Measurements from ENCODE around the gene RPS6KA6. TPM values are rescaled to one million over a fixed set of nuclear protein-coding genes. Genes with fewer than 3 reads are reported as not detected.
"Not testable (repeated sequence)": the region's sequence is repeated elsewhere in the genome, so short reads cannot be mapped to it uniquely, and the experiment has no call there.

Gene RPS6KA6
- total RNA-seq, 2 experiments from 2014 or later, result not detected

GRCh38 chrX:84156821-84157220, 31.2 kb downstream of the RPS6KA6 start:
- Mint-ChIP-seq H3K9me3 (ENCODE audit: insufficient read depth) (no peaks in the 10 kb centered on the region), H3K36me3 (ENCODE audit: low read depth) (no peaks in the 10 kb centered on the region), H3K4me1 (ENCODE audit: low read depth) (no peaks in the 10 kb centered on the region), H3K27ac (no peak overlapping the region), H3K27me3 (ENCODE audit: low read depth) (no peaks in the 10 kb centered on the region), H3K4me3 (no peak overlapping the region)
- no peak for ATAC-seq
- CTCF ChIA-PET, result no interaction called here
- DNase-seq, result no peak
- POLR2A ChIA-PET, result no interaction called here

GRCh38 chrX:84155938-84156337, 32.1 kb downstream of the RPS6KA6 start:
- H3K36me3 Mint-ChIP-seq (ENCODE audit: low read depth), result no peaks in the 10 kb centered on the region
- POLR2A ChIA-PET, result no interaction called here
- no peak for ATAC-seq
- H3K4me3 Mint-ChIP-seq, result no peak overlapping the region
- H3K4me1 Mint-ChIP-seq (ENCODE audit: low read depth), result no peaks in the 10 kb centered on the region
- DNase-seq, result no peak
- CTCF ChIA-PET, result no interaction called here
- no peaks in the 10 kb centered on the region for H3K9me3 Mint-ChIP-seq (ENCODE audit: insufficient read depth)
- H3K27me3 Mint-ChIP-seq (ENCODE audit: low read depth), result no peaks in the 10 kb centered on the region
- H3K27ac Mint-ChIP-seq, result no peak overlapping the region

- Mint-ChIP-seq H3K36me3 (ENCODE audit: low read depth) (no peaks in the 10 kb centered on the region), H3K9me3 (ENCODE audit: insufficient read depth) (no peaks in the 10 kb centered on the region), H3K27ac (no peak overlapping the region), H3K4me3 (no peak overlapping the region), H3K4me1 (ENCODE audit: low read depth) (no peaks in the 10 kb centered on the region), H3K27me3 (ENCODE audit: low read depth) (no peaks in the 10 kb centered on the region)
- ATAC-seq, result no peak
- ChIA-PET CTCF (no interaction called here), POLR2A (no interaction called here)
- DNase-seq, result no peak
Measured at GRCh38 chrX:84153538-84153937, 34.5 kb downstream of the RPS6KA6 start.

- H3K27ac Mint-ChIP-seq, result no peak overlapping the region
- ATAC-seq (no peak), DNase-seq (no peak)
- H3K27me3 Mint-ChIP-seq (ENCODE audit: low read depth), result no peaks in the 10 kb centered on the region
- ChIA-PET CTCF (no interaction called here), POLR2A (no interaction called here)
- no peaks in the 10 kb centered on the region for H3K4me1 Mint-ChIP-seq (ENCODE audit: low read depth)
- H3K9me3 Mint-ChIP-seq (ENCODE audit: insufficient read depth), result no peaks in the 10 kb centered on the region
- H3K36me3 Mint-ChIP-seq (ENCODE audit: low read depth), result no peaks in the 10 kb centered on the region
- H3K4me3 Mint-ChIP-seq, result no peak overlapping the region
Measured at GRCh38 chrX:84144991-84145390, 43.0 kb downstream of the RPS6KA6 start.

- POLR2A ChIA-PET, result no interaction called here
- H3K27ac Mint-ChIP-seq, result no peak overlapping the region
- H3K27me3 Mint-ChIP-seq (ENCODE audit: low read depth), result no peaks in the 10 kb centered on the region
- no peaks in the 10 kb centered on the region for H3K4me1 Mint-ChIP-seq (ENCODE audit: low read depth)
- H3K9me3 Mint-ChIP-seq (ENCODE audit: insufficient read depth), result no peaks in the 10 kb centered on the region
- CTCF ChIA-PET, result no interaction called here
- H3K36me3 Mint-ChIP-seq (ENCODE audit: low read depth), result no peaks in the 10 kb centered on the region
- no peak for ATAC-seq
- H3K4me3 Mint-ChIP-seq, result no peak overlapping the region
- no peak for DNase-seq
Measured at GRCh38 chrX:84144281-84144680, 43.7 kb downstream of the RPS6KA6 start.

GRCh38 chrX:84133023-84133422, 55.0 kb downstream of the RPS6KA6 start:
- no peaks in the 10 kb centered on the region for H3K9me3 Mint-ChIP-seq (ENCODE audit: insufficient read depth)
- DNase-seq (no peak), ATAC-seq (no peak)
- H3K4me3 Mint-ChIP-seq, result no peak overlapping the region
- ChIA-PET POLR2A (no interaction called here), CTCF (no interaction called here)
- no peaks in the 10 kb centered on the region for H3K4me1 Mint-ChIP-seq (ENCODE audit: low read depth)
- no peaks in the 10 kb centered on the region for H3K36me3 Mint-ChIP-seq (ENCODE audit: low read depth)
- no peaks in the 10 kb centered on the region for H3K27me3 Mint-ChIP-seq (ENCODE audit: low read depth)
- no peak overlapping the region for H3K27ac Mint-ChIP-seq

GRCh38 chrX:84123585-84123984, 64.4 kb downstream of the RPS6KA6 start:
- no peaks in the 10 kb centered on the region for H3K9me3 Mint-ChIP-seq (ENCODE audit: insufficient read depth)
- DNase-seq (no peak), ATAC-seq (no peak)
- ChIA-PET POLR2A (no interaction called here), CTCF (no interaction called here)
- H3K4me3 Mint-ChIP-seq, result no peak overlapping the region
- H3K27ac Mint-ChIP-seq, result no peak overlapping the region
- H3K36me3 Mint-ChIP-seq (ENCODE audit: low read depth), result no peaks in the 10 kb centered on the region
- H3K27me3 Mint-ChIP-seq (ENCODE audit: low read depth), result no peaks in the 10 kb centered on the region
- H3K4me1 Mint-ChIP-seq (ENCODE audit: low read depth), result no peaks in the 10 kb centered on the region

GRCh38 chrX:84118769-84119168, 69.2 kb downstream of the RPS6KA6 start:
- ChIA-PET CTCF (no interaction called here), POLR2A (no interaction called here)
- no peaks in the 10 kb centered on the region for H3K4me1 Mint-ChIP-seq (ENCODE audit: low read depth)
- H3K27ac Mint-ChIP-seq, result no peak overlapping the region
- no peak overlapping the region for H3K4me3 Mint-ChIP-seq
- no peaks in the 10 kb centered on the region for H3K9me3 Mint-ChIP-seq (ENCODE audit: insufficient read depth)
- H3K36me3 Mint-ChIP-seq (ENCODE audit: low read depth), result no peaks in the 10 kb centered on the region
- no peaks in the 10 kb centered on the region for H3K27me3 Mint-ChIP-seq (ENCODE audit: low read depth)
- no peak for DNase-seq
- ATAC-seq, result no peak

DNA sequence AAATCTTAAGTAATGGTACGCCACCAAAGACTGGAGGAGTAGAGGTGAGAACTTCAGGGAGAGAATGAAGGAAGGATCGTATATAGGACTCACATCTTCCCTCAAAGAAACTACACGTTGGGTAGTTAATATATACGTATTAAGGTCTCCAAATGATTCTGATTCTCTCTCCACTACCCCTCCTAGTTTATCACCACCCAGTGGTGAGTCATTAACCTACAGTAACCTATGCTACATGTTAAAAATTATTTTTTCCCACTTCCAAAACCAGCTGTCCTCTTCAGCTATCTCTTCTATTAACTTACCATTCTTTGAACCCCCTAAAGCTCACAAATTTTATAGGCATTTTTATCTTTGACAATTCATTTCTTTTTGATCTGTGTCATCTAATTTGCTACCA, 69.7 kb downstream of the RPS6KA6 start:
- no peak for DNase-seq
- Mint-ChIP-seq H3K36me3 (ENCODE audit: low read depth) (no peaks in the 10 kb centered on the region), H3K4me1 (ENCODE audit: low read depth) (no peaks in the 10 kb centered on the region), H3K9me3 (ENCODE audit: insufficient read depth) (no peaks in the 10 kb centered on the region), H3K4me3 (no peak overlapping the region), H3K27me3 (ENCODE audit: low read depth) (no peaks in the 10 kb centered on the region), H3K27ac (no peak overlapping the region)
- ChIA-PET CTCF (no interaction called here), POLR2A (no interaction called here)
- ATAC-seq, result no peak

GRCh38 chrX:84108584-84108983, 79.4 kb downstream of the RPS6KA6 start:
- ChIA-PET POLR2A (no interaction called here), CTCF (no interaction called here)
- DNase-seq, result no peak
- peaks cover 3% of the 10 kb centered on the region for H3K9me3 Mint-ChIP-seq (ENCODE audit: insufficient read depth)
- H3K4me3 Mint-ChIP-seq, result no peak overlapping the region
- ATAC-seq, result no peak
- H3K36me3 Mint-ChIP-seq (ENCODE audit: low read depth), result no peaks in the 10 kb centered on the region
- H3K4me1 Mint-ChIP-seq (ENCODE audit: low read depth), result no peaks in the 10 kb centered on the region
- no peak overlapping the region for H3K27ac Mint-ChIP-seq
- no peaks in the 10 kb centered on the region for H3K27me3 Mint-ChIP-seq (ENCODE audit: low read depth)

DNA sequence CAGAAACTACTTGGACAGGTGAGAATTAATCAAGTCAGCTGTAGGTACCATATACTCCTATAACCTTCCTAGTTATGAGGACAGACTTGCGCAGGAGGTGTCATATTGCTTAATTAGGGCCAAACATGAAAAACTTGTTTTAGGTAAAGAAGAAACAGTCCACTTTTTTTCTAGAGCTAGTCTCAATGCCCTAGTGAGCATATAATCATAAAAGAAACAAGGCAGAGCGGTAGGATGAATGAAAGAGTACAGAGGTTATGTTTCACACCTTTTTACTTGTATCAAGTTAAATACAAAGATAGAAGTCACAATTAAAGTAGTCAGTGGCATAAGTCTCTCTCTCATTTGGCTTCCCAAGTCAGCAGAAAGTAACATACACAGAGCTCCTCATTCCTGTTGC, 88.9 kb downstream of the RPS6KA6 start:
- ChIA-PET CTCF (no interaction called here), POLR2A (no interaction called here)
- ATAC-seq (no peak), DNase-seq (no peak)
- H3K27ac Mint-ChIP-seq, result no peak overlapping the region
- no peak overlapping the region for H3K4me3 Mint-ChIP-seq
- no peaks in the 10 kb centered on the region for H3K36me3 Mint-ChIP-seq (ENCODE audit: low read depth)
- H3K9me3 Mint-ChIP-seq (ENCODE audit: insufficient read depth), result no peaks in the 10 kb centered on the region
- H3K4me1 Mint-ChIP-seq (ENCODE audit: low read depth), result no peaks in the 10 kb centered on the region
- H3K27me3 Mint-ChIP-seq (ENCODE audit: low read depth), result no peaks in the 10 kb centered on the region

DNA sequence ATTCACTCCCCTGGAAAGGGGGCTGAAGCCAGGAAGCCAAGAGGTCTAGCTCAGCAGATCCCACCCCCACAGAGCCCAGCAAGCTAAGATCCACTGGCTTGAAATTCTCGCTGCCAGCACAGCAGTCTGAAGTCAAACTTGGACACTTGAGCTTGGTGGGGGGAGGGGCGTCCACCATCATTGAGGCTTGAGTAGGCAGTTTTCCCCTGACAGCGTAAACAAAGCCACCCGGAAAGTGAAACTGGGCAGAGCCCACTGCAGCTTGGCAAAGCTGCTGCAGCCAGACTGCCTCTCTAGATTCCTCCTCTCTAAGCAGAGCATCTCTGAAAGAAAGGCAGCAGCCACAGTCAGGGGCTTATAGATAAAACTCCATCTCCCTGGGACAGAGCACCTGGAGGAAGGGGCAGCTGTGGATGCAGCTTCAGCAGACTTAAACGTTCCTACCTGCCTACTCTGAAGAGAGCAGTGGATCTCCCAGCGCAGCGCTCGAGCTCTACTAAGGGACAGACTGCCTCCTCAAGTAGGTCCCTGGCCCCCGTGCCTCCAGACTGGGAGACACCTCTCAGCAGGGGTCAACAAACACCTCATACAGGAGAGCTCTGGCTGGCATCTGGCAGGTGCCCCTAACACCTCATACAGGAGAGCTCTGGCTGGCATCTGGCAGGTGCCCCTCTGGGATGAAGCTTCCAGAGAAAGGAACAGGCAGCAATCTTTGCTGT, 108.4 kb downstream of the RPS6KA6 start:
- H3K27ac Mint-ChIP-seq; H3K9me3 Mint-ChIP-seq (ENCODE audit: insufficient read depth); ATAC-seq; POLR2A ChIA-PET; H3K4me3 Mint-ChIP-seq; H3K36me3 Mint-ChIP-seq (ENCODE audit: low read depth); H3K4me1 Mint-ChIP-seq (ENCODE audit: low read depth); DNase-seq; CTCF ChIA-PET; H3K27me3 Mint-ChIP-seq (ENCODE audit: low read depth): not testable (repeated sequence)

DNA sequence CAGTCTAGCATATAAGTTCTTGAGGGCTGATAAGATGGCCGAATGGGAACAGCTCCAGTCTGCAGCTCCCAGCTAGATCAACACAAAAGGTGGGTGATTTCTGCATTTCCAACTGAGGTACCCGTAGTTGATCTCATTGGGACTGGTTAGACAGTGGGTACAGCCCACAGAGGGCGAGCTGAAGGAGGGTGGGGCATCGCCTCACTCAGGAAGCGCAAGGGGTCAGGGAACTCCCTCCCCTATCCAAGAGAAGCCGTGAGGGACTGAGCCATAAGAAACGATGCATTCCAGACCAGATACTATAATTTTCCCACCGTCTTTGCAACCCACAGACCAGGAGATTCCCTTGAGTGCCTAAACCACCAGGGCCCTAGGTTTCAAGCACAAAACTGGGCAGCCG, 109.0 kb downstream of the RPS6KA6 start:
- ATAC-seq, result no peak
- ChIA-PET POLR2A (no interaction called here), CTCF (no interaction called here)
- no peaks in the 10 kb centered on the region for H3K36me3 Mint-ChIP-seq (ENCODE audit: low read depth)
- H3K4me3 Mint-ChIP-seq, result no peak overlapping the region
- H3K27me3 Mint-ChIP-seq (ENCODE audit: low read depth), result no peaks in the 10 kb centered on the region
- DNase-seq, result no peak
- peaks cover 7% of the 10 kb centered on the region for H3K9me3 Mint-ChIP-seq (ENCODE audit: insufficient read depth)
- no peaks in the 10 kb centered on the region for H3K4me1 Mint-ChIP-seq (ENCODE audit: low read depth)
- H3K27ac Mint-ChIP-seq, result no peak overlapping the region
